ENCODE measurements around the gene CMSS1. TPM values are rescaled to one million over a fixed set of nuclear protein-coding genes. Genes with fewer than 3 reads are reported as not detected.

Gene CMSS1
- total and polyA plus RNA-seq, 2 of the 13 experiments (the other 11 are each of a cell fraction or from before 2014, with no cell fraction given): 6.4 to 48.7 TPM

DNA sequence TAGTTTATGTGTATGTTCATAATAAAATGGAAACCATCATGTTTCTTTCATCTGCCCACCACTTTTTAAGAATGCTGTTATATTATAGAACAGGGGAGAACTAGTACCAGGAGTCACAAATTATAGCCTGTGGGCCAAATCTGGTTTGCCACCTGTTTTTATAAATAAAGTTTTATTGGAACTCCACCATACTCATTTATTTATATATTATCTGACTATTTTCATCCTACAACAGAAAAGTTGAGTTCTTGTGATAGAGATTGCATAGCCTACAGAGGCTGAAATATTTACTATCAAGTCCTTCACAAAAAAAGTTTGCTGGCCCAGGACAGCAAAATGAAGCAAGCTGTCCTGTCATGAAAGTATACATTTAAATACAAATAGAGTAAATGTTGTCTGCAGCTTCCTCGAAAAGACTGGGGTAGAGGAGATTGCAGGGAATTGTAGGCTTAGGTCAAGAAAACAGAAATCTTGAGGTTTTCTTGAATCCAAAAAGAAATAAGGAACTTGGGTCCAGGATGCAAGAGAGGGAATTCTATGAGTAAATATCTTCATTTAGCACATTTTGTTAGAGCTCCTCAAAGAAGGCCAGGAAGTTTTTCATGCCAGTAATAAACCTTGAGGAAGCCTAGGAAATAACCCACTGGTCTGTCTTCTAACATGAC lies 255.5 kb downstream of the CMSS1 start (continued):
- TF ChIP-seq, protein P1, sequence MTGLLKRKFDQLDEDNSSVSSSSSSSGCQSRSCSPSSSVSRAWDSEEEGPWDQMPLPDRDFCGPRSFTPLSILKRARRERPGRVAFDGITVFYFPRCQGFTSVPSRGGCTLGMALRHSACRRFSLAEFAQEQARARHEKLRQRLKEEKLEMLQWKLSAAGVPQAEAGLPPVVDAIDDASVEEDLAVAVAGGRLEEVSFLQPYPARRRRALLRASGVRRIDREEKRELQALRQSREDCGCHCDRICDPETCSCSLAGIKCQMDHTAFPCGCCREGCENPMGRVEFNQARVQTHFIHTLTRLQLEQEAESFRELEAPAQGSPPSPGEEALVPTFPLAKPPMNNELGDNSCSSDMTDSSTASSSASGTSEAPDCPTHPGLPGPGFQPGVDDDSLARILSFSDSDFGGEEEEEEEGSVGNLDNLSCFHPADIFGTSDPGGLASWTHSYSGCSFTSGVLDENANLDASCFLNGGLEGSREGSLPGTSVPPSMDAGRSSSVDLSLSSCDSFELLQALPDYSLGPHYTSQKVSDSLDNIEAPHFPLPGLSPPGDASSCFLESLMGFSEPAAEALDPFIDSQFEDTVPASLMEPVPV (CRISPR knock-in tag; IDR thresholded peaks at IDR 0.05): no peak

DNA sequence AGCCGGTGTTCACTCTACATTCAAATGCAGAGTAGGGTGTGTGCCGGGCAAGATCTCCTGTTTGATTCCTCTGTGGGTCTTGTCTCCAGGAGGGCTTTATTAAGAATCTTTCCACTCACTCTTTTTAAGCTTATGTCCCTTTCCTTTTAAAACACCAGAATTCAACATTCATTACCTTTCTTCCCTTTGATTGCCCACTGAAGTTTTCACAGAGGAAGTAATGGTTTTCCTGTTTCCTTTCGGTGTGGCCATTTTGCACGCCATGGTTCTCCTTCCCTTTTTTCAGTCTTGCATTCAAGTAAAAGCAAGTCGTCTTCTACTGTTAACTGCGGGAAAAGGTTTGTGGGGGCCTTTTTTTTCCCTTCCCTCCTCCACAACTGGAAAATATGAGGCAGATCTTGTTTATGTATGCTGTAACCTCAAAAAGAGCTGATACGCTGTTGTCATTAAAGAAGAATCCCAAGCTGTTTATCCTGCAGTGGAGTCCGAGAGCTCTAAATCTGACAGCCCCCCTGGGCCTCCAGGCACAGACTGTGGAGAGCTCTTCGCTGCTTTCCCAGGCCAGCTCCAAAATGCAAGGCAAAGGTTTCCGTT lies 256.1 kb downstream of the CMSS1 start:
- WGBS (ENCODE audit: low lambda C conversion rate): 99% methylated on average over 10 of the region's 10 CpGs
- POLR2A ChIA-PET: interaction anchor here (1.2 to 1.8 kb wide), 2 partner anchors 9 to 118 kb away, joined by 3 read pairs; no protein-coding TSS in a partner anchor
- no peak overlapping the region for H3K9ac ChIP-seq (ENCODE audit: insufficient read depth, low read depth, low read length)
- H3K27me3 ChIP-seq (ENCODE audit: control insufficient read depth in 1 of 2, insufficient read depth in 2 of 2, low read length in 2 of 2): no peaks in the 10 kb centered on the region
- ATAC-seq: no peak
- no peak overlapping the region for H3K4me3 ChIP-seq (replicated peaks in 1 of 3; ENCODE audit: insufficient read depth in 1 of 3, low read depth in 2 of 3, low read length in 3 of 3)
- no peak overlapping the region for H3K4me2 ChIP-seq (ENCODE audit: low read depth, low read length)
- DNase-seq (ENCODE audit: low spot score): no peak
- H3K4me1 ChIP-seq (ENCODE audit: insufficient read depth, low read length): peaks cover 92% of the 10 kb centered on the region
- no peaks in the 10 kb centered on the region for H3K36me3 ChIP-seq (replicated peaks in 1 of 2; ENCODE audit: control insufficient read depth in 1 of 2, insufficient read depth in 2 of 2, low read length in 2 of 2)
- peak; percentile 65 for TF ChIP-seq PRPF4 (IDR thresholded peaks at IDR 0.05; ENCODE audit: low read depth, low read length, poor library complexity, severe bottlenecking)
- no peak for TF ChIP-seq ZNF180 (CRISPR knock-in tag; IDR thresholded peaks at IDR 0.05; ENCODE audit: borderline replicate concordance, low read depth)
- peak; percentile 62; the same call in 1 of the 2 replicates for TF ChIP-seq ZBTB38 (CRISPR knock-in tag; IDR thresholded peaks at IDR 0.05)
- TF ChIP-seq, protein P2, sequence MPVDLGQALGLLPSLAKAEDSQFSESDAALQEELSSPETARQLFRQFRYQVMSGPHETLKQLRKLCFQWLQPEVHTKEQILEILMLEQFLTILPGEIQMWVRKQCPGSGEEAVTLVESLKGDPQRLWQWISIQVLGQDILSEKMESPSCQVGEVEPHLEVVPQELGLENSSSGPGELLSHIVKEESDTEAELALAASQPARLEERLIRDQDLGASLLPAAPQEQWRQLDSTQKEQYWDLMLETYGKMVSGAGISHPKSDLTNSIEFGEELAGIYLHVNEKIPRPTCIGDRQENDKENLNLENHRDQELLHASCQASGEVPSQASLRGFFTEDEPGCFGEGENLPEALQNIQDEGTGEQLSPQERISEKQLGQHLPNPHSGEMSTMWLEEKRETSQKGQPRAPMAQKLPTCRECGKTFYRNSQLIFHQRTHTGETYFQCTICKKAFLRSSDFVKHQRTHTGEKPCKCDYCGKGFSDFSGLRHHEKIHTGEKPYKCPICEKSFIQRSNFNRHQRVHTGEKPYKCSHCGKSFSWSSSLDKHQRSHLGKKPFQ (CRISPR knock-in tag; IDR thresholded peaks at IDR 0.05; ENCODE audit: insufficient replicate concordance): no peak
- TF ChIP-seq ESRRA (CRISPR knock-in tag; IDR thresholded peaks at IDR 0.05; ENCODE audit: low read depth): no peak
- TF ChIP-seq, protein P3, sequence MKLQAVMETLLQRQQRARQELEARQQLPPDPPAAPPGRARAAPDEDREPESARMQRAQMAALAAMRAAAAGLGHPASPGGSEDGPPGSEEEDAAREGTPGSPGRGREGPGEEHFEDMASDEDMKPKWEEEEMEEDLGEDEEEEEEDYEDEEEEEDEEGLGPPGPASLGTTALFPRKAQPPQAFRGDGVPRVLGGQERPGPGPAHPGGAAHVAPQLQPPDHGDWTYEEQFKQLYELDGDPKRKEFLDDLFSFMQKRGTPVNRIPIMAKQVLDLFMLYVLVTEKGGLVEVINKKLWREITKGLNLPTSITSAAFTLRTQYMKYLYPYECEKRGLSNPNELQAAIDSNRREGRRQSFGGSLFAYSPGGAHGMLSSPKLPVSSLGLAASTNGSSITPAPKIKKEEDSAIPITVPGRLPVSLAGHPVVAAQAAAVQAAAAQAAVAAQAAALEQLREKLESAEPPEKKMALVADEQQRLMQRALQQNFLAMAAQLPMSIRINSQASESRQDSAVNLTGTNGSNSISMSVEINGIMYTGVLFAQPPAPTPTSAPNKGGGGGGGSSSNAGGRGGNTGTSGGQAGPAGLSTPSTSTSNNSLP (IDR thresholded peaks at IDR 0.05; ENCODE audit: low read depth, low read length): no peak
- TF ChIP-seq MXI1 (IDR thresholded peaks at IDR 0.05; ENCODE audit: borderline replicate concordance, low read depth, low read length): no peak
- TF ChIP-seq JUN (CRISPR knock-in tag; IDR thresholded peaks at IDR 0.05): no peak
- TF ChIP-seq ZFP36L2 (CRISPR knock-in tag; IDR thresholded peaks at IDR 0.05): no peak
- H2AFZ ChIP-seq (ENCODE audit: low read length): no peak overlapping the region
- no peaks in the 10 kb centered on the region for H3K79me2 ChIP-seq (ENCODE audit: insufficient read depth, low read length)
- peak overlapping the region; percentile 97 for H3K27ac ChIP-seq (ENCODE audit: extremely low read length, insufficient read depth, low read length)
- H3K9me3 ChIP-seq (ENCODE audit: low read length): no peaks in the 10 kb centered on the region
- intact Hi-C loops (cut with micrococcal nuclease; ENCODE audit: unreplicated experiment): loop anchor here (10.0 kb wide), 1 partner anchor 331 kb away; the partner anchor contains the start of genes LNP1 and TOMM70
- in situ Hi-C loops (cut with HindIII; ENCODE audit: extremely low pct_ligation_motif_present, low pct_unique_long_range_greater_than_20kb): no loop called here
- FAIRE-seq: no peak
- H4K20me1 ChIP-seq (ENCODE audit: insufficient read depth, low read length): no peaks in the 10 kb centered on the region
- BruUV-seq (replicated peaks): no TSS peak
- CTCF ChIA-PET (ENCODE audit: low intra/inter-chr PET ratio, low total read pairs): no interaction called here

Measured in HepG2 (cell line).